Thyroid gland (tissue), 4 donors: ENCODE results near the gene CNIH1. TPM values are rescaled to one million over a fixed set of nuclear protein-coding genes. Genes with fewer than 3 reads are reported as not detected.
A peak's percentile ranks its signal among the peaks of the same experiment; 100 is the strongest.
"Not testable (repeated sequence)": the region's sequence is repeated elsewhere in the genome, so short reads cannot be mapped to it uniquely, and the experiment has no call there.

ENCODE experiments used
- DNase-seq, 2 donors: peaks; one replicate each; pipeline ENCODE4 v3.0.0-alpha.2; 2019
- H3K27ac ChIP-seq, 3 donors: fragments of 200-600 bp; sonication (generic); 1 replicate in 2 of 3; 2 replicates in 1 of 3; pipeline ENCODE4 v1.5.1; 2016 to 2019; ENCODE audit warnings: mild to moderate bottlenecking in 1 of 3, moderate library complexity in 1 of 3
- H3K27me3 ChIP-seq: fragments of 200-600 bp; sonication (generic); one replicate; pipeline ENCODE4 v1.5.1; 2019
- H3K36me3 ChIP-seq, 2 donors: fragments of 200-600 bp; sonication (generic); one replicate each; pipeline ENCODE4 v1.5.1; 2016 to 2019
- H3K4me1 ChIP-seq, 2 donors: fragments of 200-600 bp; sonication (generic); one replicate each; pipeline ENCODE4 v1.5.1; 2017 to 2019
- H3K4me3 ChIP-seq, 3 donors: fragments of 200-600 bp; sonication (generic); replicated peaks in 1 of 3; 1 replicate in 2 of 3; 2 replicates in 1 of 3; pipeline ENCODE4 v1.5.1; 2016; ENCODE audit warnings: mild to moderate bottlenecking in 1 of 3
- H3K9me3 ChIP-seq: fragments of 200-600 bp; sonication (generic); one replicate; pipeline ENCODE4 v1.5.1; 2017
- POLR2A ChIP-seq, 2 donors: fragments of 450-650 bp; IDR thresholded peaks; one replicate each; pipeline ENCODE4 v1.6.1; 2017; ENCODE audit warnings: antibody characterized with exemption in 2 of 2, mild to moderate bottlenecking in 2 of 2, moderate library complexity in 1 of 2
- WGBS, 2 donors: methylation state at CpG; one replicate each; pipeline ENCODE4 v1.1.5; 2017; 5-methylcytosine and 5-hydroxymethylcytosine counted together
- intact Hi-C: fragments of 100-400 bp; cut with DNase I; formaldehyde crosslinking; loops from one replicate; pipeline ENCODE4 v1.15.1; 2023
- total RNA-seq, 4 donors: library from RNA; depleted of rRNA; stranded (reverse); fragments of >200 nt; gene quantifications; one replicate each; pipeline ENCODE4 v1.2.3, GENCODE V29; 2016
- TF ChIP-seq, protein P1 (sequence below), 6 experiments: fragments of 200-600 bp in 3 of 6; fragments of 450-650 bp in 3 of 6; sonication (generic) in 3 of 6; IDR thresholded peaks; one replicate each; pipeline ENCODE4 v1.5.1; 2016 to 2019; ENCODE audit warnings: antibody characterized with exemption in 6 of 6, mild to moderate bottlenecking in 2 of 6, inconsistent platforms in 1 of 6, moderate library complexity in 1 of 6

CNIH1 gene
- total RNA-seq, 4 donors from 2014 or later, result 52.0 to 167 (median 108) TPM

DNA sequence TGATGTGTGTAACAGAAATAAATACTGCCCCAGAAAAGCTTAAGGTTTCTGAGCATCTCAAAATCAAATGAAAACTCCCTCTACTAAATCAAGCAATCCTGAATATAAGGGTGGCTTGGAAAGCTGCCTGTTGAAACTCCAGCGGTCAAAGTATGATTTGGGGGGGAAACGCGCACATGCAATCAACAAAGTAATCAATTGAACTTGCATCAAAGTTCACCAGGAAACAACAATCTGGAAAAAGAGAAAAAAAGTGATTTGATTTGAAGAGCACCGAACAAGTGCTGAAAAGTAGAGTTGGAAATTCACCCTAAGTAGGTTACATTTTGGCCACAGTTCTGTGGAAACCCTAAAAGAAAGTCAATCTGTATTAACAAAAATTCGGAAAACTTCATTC, 700 bp downstream of the CNIH1 start:
- intact Hi-C loops, result no loop called here
- WGBS, 2 donors, result 2% methylated on average over 5 of the region's 5 CpGs
- DNase-seq, result no peak
- Histone ChIP-seq H3K27me3 (no peaks in the 10 kb centered on the region), H3K27ac (peak overlapping the region; percentile 80 to 88 (median 82)), H3K9me3 (no peaks in the 10 kb centered on the region), H3K36me3 (no peaks in the 10 kb centered on the region), H3K4me3 (peak overlapping the region; percentile 30 to 67 (median 45)), H3K4me1 (peaks cover 8 to 16% of the 10 kb centered on the region in 2 donors)
- no peak for TF ChIP-seq POLR2A (IDR thresholded peaks at IDR 0.05)
- TF ChIP-seq, protein P1, sequence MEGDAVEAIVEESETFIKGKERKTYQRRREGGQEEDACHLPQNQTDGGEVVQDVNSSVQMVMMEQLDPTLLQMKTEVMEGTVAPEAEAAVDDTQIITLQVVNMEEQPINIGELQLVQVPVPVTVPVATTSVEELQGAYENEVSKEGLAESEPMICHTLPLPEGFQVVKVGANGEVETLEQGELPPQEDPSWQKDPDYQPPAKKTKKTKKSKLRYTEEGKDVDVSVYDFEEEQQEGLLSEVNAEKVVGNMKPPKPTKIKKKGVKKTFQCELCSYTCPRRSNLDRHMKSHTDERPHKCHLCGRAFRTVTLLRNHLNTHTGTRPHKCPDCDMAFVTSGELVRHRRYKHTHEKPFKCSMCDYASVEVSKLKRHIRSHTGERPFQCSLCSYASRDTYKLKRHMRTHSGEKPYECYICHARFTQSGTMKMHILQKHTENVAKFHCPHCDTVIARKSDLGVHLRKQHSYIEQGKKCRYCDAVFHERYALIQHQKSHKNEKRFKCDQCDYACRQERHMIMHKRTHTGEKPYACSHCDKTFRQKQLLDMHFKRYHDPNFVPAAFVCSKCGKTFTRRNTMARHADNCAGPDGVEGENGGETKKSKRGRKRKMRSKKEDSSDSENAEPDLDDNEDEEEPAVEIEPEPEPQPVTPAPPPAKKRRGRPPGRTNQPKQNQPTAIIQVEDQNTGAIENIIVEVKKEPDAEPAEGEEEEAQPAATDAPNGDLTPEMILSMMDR (IDR thresholded peaks at IDR 0.05), result no peak

DNA sequence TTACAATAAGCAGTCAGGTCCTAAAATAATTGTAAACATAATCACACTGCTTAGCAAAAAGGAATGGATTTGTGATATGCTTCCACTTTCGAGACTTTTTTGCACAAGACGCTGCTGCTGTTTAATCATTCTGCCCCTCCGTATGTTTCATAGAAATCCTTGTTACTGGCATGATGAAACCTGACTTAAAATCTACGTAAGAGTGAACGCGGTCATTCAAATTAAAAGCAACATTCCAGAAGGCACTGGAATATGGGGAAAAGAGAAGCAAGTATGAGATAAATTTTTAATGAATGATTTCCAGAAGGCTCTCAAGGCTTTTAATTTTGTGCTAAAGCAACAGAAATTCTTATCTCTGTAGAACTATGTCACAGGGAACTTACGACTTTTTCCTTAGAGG, 1.1 kb downstream of the CNIH1 start:
- Histone ChIP-seq H3K4me3 (peak overlapping the region in 1 of 3 donors; percentile 67), H3K27me3 (no peaks in the 10 kb centered on the region), H3K9me3 (no peaks in the 10 kb centered on the region), H3K4me1 (peaks cover 8 to 15% of the 10 kb centered on the region in 2 donors), H3K36me3 (no peaks in the 10 kb centered on the region), H3K27ac (peak overlapping the region in 1 of 3 donors; percentile 82)
- intact Hi-C loops, result no loop called here
- 75 to 77% methylated on average over 7 of the region's 7 CpGs for WGBS, 2 donors
- no peak for DNase-seq
- no peak for TF ChIP-seq POLR2A (IDR thresholded peaks at IDR 0.05)
- TF ChIP-seq, protein P1 (IDR thresholded peaks at IDR 0.05), result no peak

DNA sequence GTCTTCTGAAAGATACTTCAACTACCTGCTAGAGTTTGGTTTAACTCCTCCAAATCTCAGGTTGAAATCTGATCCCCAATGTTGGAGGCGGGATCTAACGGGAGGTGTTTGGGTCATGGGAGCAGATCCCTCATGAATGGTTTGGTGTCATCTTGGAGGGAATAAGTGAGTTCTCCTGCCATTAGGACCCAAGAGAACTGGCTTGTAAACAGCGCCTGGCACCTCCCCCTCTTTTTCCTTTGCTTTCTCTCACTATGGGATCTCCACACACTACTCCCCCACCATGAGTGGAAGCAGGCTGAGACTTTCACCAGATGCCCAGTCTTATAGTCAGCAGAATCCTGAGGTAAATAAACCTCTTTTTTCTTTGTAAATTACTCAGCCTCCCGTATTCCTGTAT, 2.5 kb downstream of the CNIH1 start:
- Histone ChIP-seq H3K9me3 (no peaks in the 10 kb centered on the region), H3K4me3 (no peak overlapping the region), H3K36me3 (no peaks in the 10 kb centered on the region), H3K27ac (no peak overlapping the region), H3K27me3 (no peaks in the 10 kb centered on the region), H3K4me1 (peaks cover 8 to 15% of the 10 kb centered on the region in 2 donors)
- TF ChIP-seq, protein P1 (IDR thresholded peaks at IDR 0.05), result no peak
- no peak for TF ChIP-seq POLR2A (IDR thresholded peaks at IDR 0.05)
- intact Hi-C loops, result no loop called here
- WGBS, 2 donors, result 91 to 93% methylated on average over 4 of the region's 4 CpGs
- DNase-seq, result no peak

DNA sequence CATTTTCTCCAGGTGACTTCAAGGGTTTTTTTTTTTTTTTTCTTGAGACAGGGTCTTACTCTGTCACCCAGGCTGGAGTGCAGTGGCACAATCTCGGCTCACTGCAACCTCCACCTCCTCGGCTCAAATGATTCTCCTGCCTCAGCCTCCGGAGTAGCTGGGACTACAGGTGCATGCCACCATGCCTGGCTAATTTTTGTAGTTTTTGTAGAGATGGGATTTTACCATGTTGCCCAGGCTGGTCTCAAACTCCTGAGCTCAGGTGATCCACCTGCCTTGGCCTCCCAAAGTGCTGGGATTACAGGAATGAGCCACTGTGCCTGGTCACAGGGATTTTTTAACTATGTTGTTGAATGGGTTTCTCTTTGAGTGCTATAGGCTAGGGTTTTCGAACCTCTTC, 3.2 kb downstream of the CNIH1 start:
- H3K27ac ChIP-seq, intact Hi-C loops, H3K9me3 ChIP-seq, H3K27me3 ChIP-seq, H3K36me3 ChIP-seq, DNase-seq, H3K4me3 ChIP-seq: not testable (repeated sequence)
- WGBS, 2 donors, result 94% methylated on average over 4 of the region's 4 CpGs
- H3K4me1 ChIP-seq, result peaks cover 8 to 15% of the 10 kb centered on the region in 2 donors

DNA sequence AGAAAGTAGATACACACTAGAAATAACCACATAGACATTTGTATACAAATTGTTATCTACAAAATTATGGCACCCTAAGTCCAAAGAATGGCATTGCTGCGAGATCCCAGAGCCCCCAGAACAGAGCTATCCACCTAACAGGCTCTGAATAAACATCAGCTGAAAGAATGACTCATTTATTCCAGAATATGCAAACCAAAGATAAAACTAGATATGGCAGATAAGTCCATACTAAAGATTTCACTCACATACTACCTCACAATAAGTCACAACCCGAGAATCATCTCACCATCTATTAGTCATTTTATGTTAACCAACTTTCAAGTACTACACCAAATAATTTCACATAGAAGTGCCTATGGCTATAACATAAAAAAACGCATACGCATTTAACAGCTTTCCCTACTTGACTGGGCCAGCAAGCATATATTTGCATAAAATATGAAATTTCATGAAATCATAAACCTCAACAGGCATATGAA, 5.6 kb downstream of the CNIH1 start:
- Histone ChIP-seq H3K4me1 (peaks cover 8 to 12% of the 10 kb centered on the region in 2 donors), H3K36me3 (no peaks in the 10 kb centered on the region), H3K4me3 (no peak overlapping the region), H3K27me3 (no peaks in the 10 kb centered on the region), H3K27ac (no peak overlapping the region), H3K9me3 (no peaks in the 10 kb centered on the region)
- DNase-seq, result no peak
- intact Hi-C loops, result no loop called here
- no peak for TF ChIP-seq POLR2A (IDR thresholded peaks at IDR 0.05)
- TF ChIP-seq, protein P1 (IDR thresholded peaks at IDR 0.05), result no peak
- WGBS, 2 donors, result 86 to 95% methylated on average over 4 of the region's 4 CpGs

DNA sequence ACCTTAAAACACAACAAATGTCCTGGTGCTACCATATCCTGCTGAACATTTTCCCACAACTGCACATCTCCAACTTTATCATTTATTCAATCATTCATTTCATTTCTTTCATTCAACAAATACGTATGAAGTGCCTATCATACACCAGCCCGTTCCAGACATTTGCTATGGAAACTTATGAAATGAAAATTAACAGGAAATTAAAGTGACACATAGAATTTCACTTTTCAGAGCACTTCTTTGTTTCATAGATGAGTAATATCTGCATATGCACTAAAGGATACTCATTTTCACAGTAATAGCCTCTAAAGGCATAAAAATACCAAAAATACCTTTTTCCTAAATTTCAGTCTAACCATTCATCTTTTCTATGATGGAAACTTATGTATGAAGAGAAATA, 12.6 kb downstream of the CNIH1 start:
- no peak for TF ChIP-seq POLR2A (IDR thresholded peaks at IDR 0.05)
- TF ChIP-seq, protein P1 (IDR thresholded peaks at IDR 0.05), result no peak
- Histone ChIP-seq H3K4me1 (no peaks in the 10 kb centered on the region), H3K27me3 (no peaks in the 10 kb centered on the region), H3K4me3 (no peak overlapping the region), H3K27ac (no peak overlapping the region), H3K9me3 (no peaks in the 10 kb centered on the region), H3K36me3 (peaks cover 14 to 24% of the 10 kb centered on the region in 2 donors)
- no peak for DNase-seq
- WGBS, 2 donors, result 93% methylated on average over 2 of the region's 2 CpGs
- intact Hi-C loops, result no loop called here
